HEK293 (cell line): Measurements from ENCODE around the gene ZIC5.

Experiments used
- CTCF ChIA-PET: fragments of 350-600 bp; formaldehyde crosslinking; extraction: SDS; loops from one replicate; lab custom pipeline; 2021; ENCODE audit warnings: antibody characterized with exemption; lab: Yijun Ruan, JAX
- POLR2A ChIA-PET: fragments of 300-600 bp; formaldehyde crosslinking; extraction: SDS; loops from one replicate; lab custom pipeline; 2020; ENCODE audit warnings: antibody characterized with exemption, inconsistent platforms; lab: Yijun Ruan, JAX
- H3K27ac ChIP-seq: fragments of 200-500 bp; sonication (Bioruptor generic); 2 replicates; pipeline ENCODE4 v1.5.1; 2014; ENCODE audit warnings: low read depth, low read length, control low read depth, inconsistent platforms; ENCODE audit errors: extremely low read depth
- H3K36me3 ChIP-seq, 2 experiments: fragments of 200-500 bp in 1 of 2; sonication (Bioruptor generic) in 1 of 2; 1 replicate in 1 of 2; 2 replicates in 1 of 2; pipeline ENCODE4 v1.5.1; 2014 to 2017; ENCODE audit warnings: inconsistent platforms in 2 of 2, low read length in 2 of 2; ENCODE audit not compliant: control insufficient read depth in 2 of 2, insufficient read depth in 1 of 2
- H3K4me1 ChIP-seq: fragments of 200-500 bp; sonication (Bioruptor generic); 2 replicates; pipeline ENCODE4 v1.5.1; 2014; ENCODE audit warnings: mild to moderate bottlenecking, low read length, inconsistent platforms; ENCODE audit not compliant: control insufficient read depth, insufficient read depth
- H3K4me3 ChIP-seq: 2 replicates; pipeline ENCODE4 v1.5.1; 2011; ENCODE audit warnings: low read depth, mild to moderate bottlenecking, control low read depth, low read length, moderate library complexity
- H3K9me3 ChIP-seq: fragments of 200-500 bp; sonication (Bioruptor generic); 2 replicates; pipeline ENCODE4 v1.5.1; 2014; ENCODE audit warnings: low read depth, low read length, inconsistent platforms; ENCODE audit not compliant: control insufficient read depth, insufficient read depth
- GLIS1 ChIP-seq: fragments of 450-650 bp; formaldehyde crosslinking; IDR thresholded peaks from 2 replicates; pipeline ENCODE4 v1.5.1; 2016; ENCODE audit warnings: missing biosample characterization, missing genetic modification characterization
- GLIS2 ChIP-seq: fragments of 450-650 bp; formaldehyde crosslinking; IDR thresholded peaks from 2 replicates; pipeline ENCODE4 v1.5.1; 2016; ENCODE audit warnings: missing biosample characterization, missing genetic modification characterization
- KLF1 ChIP-seq: fragments of 450-650 bp; formaldehyde crosslinking; IDR thresholded peaks from 2 replicates; pipeline ENCODE4 v1.5.1; 2016; ENCODE audit warnings: missing biosample characterization, missing genetic modification characterization
- KLF17 ChIP-seq: fragments of 450-650 bp; formaldehyde crosslinking; IDR thresholded peaks from 2 replicates; pipeline ENCODE4 v1.5.1; 2016; ENCODE audit warnings: missing biosample characterization, missing genetic modification characterization
- KLF9 ChIP-seq: fragments of 450-650 bp; formaldehyde crosslinking; IDR thresholded peaks from 2 replicates; pipeline ENCODE4 v1.5.1; 2016; ENCODE audit warnings: missing biosample characterization, missing genetic modification characterization, low read depth
- MYNN ChIP-seq: fragments of 450-650 bp; formaldehyde crosslinking; IDR thresholded peaks from 2 replicates; pipeline ENCODE4 v1.5.1; 2016; ENCODE audit warnings: missing biosample characterization, missing genetic modification characterization, borderline replicate concordance
- PATZ1 ChIP-seq: fragments of 450-650 bp; formaldehyde crosslinking; IDR thresholded peaks from 2 replicates; pipeline ENCODE4 v1.5.1; 2016; ENCODE audit warnings: missing biosample characterization, missing genetic modification characterization
- SCRT2 ChIP-seq: fragments of 450-650 bp; formaldehyde crosslinking; IDR thresholded peaks from 2 replicates; pipeline ENCODE4 v1.5.1; 2016; ENCODE audit warnings: missing biosample characterization, missing genetic modification characterization
- SP3 ChIP-seq: fragments of 450-650 bp; formaldehyde crosslinking; IDR thresholded peaks from 2 replicates; pipeline ENCODE4 v1.5.1; 2016; ENCODE audit warnings: missing biosample characterization, missing genetic modification characterization
- WT1 ChIP-seq: fragments of 450-650 bp; formaldehyde crosslinking; IDR thresholded peaks from 2 replicates; pipeline ENCODE4 v1.5.1; 2016; ENCODE audit warnings: missing biosample characterization, missing genetic modification characterization
- ZBTB17 ChIP-seq: fragments of 450-650 bp; formaldehyde crosslinking; IDR thresholded peaks from 2 replicates; pipeline ENCODE4 v1.5.1; 2016; ENCODE audit warnings: missing biosample characterization, missing genetic modification characterization
- ZBTB20 ChIP-seq: fragments of 450-650 bp; formaldehyde crosslinking; IDR thresholded peaks from 2 replicates; pipeline ENCODE4 v1.5.1; 2016; ENCODE audit warnings: missing biosample characterization, missing genetic modification characterization
- ZEB2 ChIP-seq: fragments of 450-650 bp; formaldehyde crosslinking; IDR thresholded peaks from 2 replicates; pipeline ENCODE4 v1.5.1; 2016; ENCODE audit warnings: missing biosample characterization, missing genetic modification characterization
- ZNF133 ChIP-seq: fragments of 450-650 bp; formaldehyde crosslinking; IDR thresholded peaks from 2 replicates; pipeline ENCODE4 v1.5.1; 2016; ENCODE audit warnings: missing biosample characterization, missing genetic modification characterization
- ZNF146 ChIP-seq: fragments of 450-650 bp; formaldehyde crosslinking; IDR thresholded peaks from 2 replicates; pipeline ENCODE4 v1.5.1; 2016; ENCODE audit warnings: missing biosample characterization, missing genetic modification characterization
- ZNF248 ChIP-seq: fragments of 450-650 bp; formaldehyde crosslinking; IDR thresholded peaks from 2 replicates; pipeline ENCODE4 v1.5.1; 2017; ENCODE audit warnings: missing biosample characterization, missing genetic modification characterization
- ZNF302 ChIP-seq: fragments of 450-650 bp; formaldehyde crosslinking; IDR thresholded peaks from 2 replicates; pipeline ENCODE4 v1.5.1; 2016; ENCODE audit warnings: missing biosample characterization, missing genetic modification characterization, low read depth
- ZNF335 ChIP-seq: fragments of 450-650 bp; formaldehyde crosslinking; conservative IDR thresholded peaks from 2 replicates; pipeline ENCODE4 v1.5.1; 2016; ENCODE audit warnings: missing biosample characterization, missing genetic modification characterization
- ZNF341 ChIP-seq: fragments of 450-650 bp; formaldehyde crosslinking; IDR thresholded peaks from 2 replicates; pipeline ENCODE4; 2016; ENCODE audit warnings: low read depth, missing biosample characterization, missing genetic modification characterization
- ZNF366 ChIP-seq: fragments of 450-650 bp; formaldehyde crosslinking; conservative IDR thresholded peaks from 2 replicates; pipeline ENCODE4 v1.5.1; 2016; ENCODE audit warnings: missing biosample characterization, missing genetic modification characterization
- ZNF423 ChIP-seq: fragments of 450-650 bp; formaldehyde crosslinking; IDR thresholded peaks from 2 replicates; pipeline ENCODE4 v1.5.1; 2016; ENCODE audit warnings: missing biosample characterization, missing genetic modification characterization
- ZNF510 ChIP-seq: fragments of 450-650 bp; formaldehyde crosslinking; IDR thresholded peaks from 2 replicates; pipeline ENCODE4 v1.5.1; 2018; ENCODE audit warnings: mild to moderate bottlenecking, missing genetic modification characterization, missing biosample characterization; ENCODE audit not compliant: insufficient replicate concordance
- ZSCAN30 ChIP-seq: fragments of 450-650 bp; IDR thresholded peaks from 2 replicates; pipeline ENCODE4 v1.5.1; 2018; ENCODE audit warnings: missing biosample characterization, mild to moderate bottlenecking, missing genetic modification characterization, moderate library complexity
- TF ChIP-seq, protein P1 (sequence below): fragments of 450-650 bp; formaldehyde crosslinking; IDR thresholded peaks from 2 replicates; pipeline ENCODE4 v1.5.1; 2016; ENCODE audit warnings: missing biosample characterization, missing genetic modification characterization, low read depth
- TF ChIP-seq, protein P2 (sequence below): fragments of 450-650 bp; formaldehyde crosslinking; IDR thresholded peaks from 2 replicates; pipeline ENCODE4 v1.5.1; 2016; ENCODE audit warnings: missing biosample characterization, missing genetic modification characterization
- TF ChIP-seq, protein P3 (sequence below): fragments of 450-650 bp; formaldehyde crosslinking; IDR thresholded peaks from 2 replicates; pipeline ENCODE4 v1.5.1; 2016; ENCODE audit warnings: missing biosample characterization, missing genetic modification characterization

Gene ZIC5

DNA sequence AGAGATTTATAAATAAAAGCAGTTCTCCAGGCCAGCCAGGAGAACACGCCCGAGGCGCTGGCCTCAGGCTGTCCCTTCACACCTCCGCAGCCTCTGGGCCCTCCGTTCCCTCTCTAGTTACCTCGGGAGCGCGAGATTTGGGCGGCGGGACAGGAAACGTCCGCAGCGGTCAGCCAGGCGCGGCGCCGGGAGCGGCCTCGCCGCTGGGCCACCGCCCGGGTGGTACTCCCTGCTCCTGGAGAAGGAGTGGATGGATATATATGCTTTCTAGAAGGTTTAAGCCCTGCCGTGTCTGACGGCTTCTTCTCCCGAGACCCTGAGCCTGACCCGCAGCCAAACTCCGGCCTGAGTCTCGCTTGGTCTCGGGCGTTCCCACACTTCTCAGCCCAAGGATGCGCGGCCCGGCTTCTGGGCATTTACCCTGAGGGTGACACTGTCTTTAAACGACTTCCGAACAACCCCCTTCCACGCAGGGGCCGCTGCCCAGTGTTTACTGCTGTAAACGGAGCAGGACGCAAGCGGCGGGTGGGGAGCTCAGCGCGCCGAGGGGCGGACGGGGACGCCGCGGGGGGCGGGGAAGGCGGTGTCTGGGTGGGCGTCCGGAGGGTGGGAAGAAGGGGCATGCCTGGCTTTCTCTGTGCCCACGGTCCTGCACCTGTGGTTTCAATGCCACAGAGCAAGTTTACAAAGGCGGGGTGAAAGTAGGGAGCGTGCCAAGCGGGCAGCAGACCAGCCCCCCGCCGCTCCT, 8.1 kb upstream of the ZIC5 start (continued):
- peak; percentile 62 for TF ChIP-seq KLF1 (tag by site-specific recombination)
- no peak for TF ChIP-seq ZNF248 (tag by site-specific recombination)
- TF ChIP-seq ZNF133 (tag by site-specific recombination), result no peak
- TF ChIP-seq ZNF423 (tag by site-specific recombination), result peak; percentile 57; the same call in 1 of the 2 replicates
- no peak for TF ChIP-seq ZNF302
- no peak for TF ChIP-seq ZNF146 (tag by site-specific recombination)
- peak; percentile 27; the same call in 1 of the 2 replicates for TF ChIP-seq KLF17 (tag by site-specific recombination)
- TF ChIP-seq, protein P1, sequence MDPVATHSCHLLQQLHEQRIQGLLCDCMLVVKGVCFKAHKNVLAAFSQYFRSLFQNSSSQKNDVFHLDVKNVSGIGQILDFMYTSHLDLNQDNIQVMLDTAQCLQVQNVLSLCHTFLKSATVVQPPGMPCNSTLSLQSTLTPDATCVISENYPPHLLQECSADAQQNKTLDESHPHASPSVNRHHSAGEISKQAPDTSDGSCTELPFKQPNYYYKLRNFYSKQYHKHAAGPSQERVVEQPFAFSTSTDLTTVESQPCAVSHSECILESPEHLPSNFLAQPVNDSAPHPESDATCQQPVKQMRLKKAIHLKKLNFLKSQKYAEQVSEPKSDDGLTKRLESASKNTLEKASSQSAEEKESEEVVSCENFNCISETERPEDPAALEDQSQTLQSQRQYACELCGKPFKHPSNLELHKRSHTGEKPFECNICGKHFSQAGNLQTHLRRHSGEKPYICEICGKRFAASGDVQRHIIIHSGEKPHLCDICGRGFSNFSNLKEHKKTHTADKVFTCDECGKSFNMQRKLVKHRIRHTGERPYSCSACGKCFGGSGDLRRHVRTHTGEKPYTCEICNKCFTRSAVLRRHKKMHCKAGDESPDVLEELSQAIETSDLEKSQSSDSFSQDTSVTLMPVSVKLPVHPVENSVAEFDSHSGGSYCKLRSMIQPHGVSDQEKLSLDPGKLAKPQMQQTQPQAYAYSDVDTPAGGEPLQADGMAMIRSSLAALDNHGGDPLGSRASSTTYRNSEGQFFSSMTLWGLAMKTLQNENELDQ (tag by site-specific recombination), result no peak

DNA sequence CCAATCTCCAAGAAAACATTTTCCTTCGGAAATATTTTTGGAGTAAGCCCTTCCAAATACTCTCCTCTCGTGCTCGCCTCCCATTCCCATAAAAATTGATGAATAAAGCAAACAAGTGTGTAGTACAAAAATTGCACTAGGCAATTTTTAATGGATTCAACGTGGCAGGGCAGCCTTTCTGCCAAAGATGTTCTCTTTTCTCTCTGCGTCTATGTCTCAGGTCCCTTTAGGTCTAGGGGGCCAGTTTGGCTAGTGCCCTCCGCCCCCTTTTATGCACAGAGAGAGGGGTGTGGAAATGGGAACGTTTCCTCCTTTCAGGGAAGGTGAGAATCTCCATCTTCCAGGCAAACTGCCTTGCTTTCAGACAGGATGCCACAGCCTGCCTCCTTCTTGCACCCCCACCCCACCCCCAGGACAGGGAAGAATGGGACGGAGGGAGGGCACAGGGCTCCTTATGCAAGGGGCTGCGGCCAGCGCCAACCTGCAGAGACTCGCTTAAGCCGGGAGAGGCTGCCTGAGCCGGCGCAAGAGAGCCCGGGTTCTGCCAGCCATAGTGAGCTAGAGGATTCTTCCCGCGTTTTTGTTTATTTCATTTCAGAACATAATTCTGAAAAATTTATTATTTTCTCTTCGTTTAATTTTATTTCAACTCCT, 7.4 kb upstream of the ZIC5 start:
- Histone ChIP-seq H3K36me3 (peaks cover 0 to 14% of the 10 kb centered on the region in 2 experiments; a peak in 1 of 3 replicates), H3K9me3 (no peaks in the 10 kb centered on the region), H3K27ac (no peak overlapping the region; the same call in 1 of the 2 replicates), H3K4me1 (peaks cover 9% of the 10 kb centered on the region), H3K4me3 (no peak overlapping the region; the same call in 1 of the 2 replicates)
- ChIA-PET CTCF (interaction anchor here (0.6 kb wide), 2 partner anchors 9 to 283 kb away, joined by 3 read pairs; no protein-coding TSS in a partner anchor), POLR2A (interaction anchor here (6.4 kb wide), 1 partner anchor 8 kb away, joined by 101 read pairs; the partner anchor contains the start of gene ZIC5)
- TF ChIP-seq PATZ1 (peak; percentile 79), ZBTB17 (tag by site-specific recombination) (peak; percentile 39; the same call in 1 of the 2 replicates), SP3 (tag by site-specific recombination) (peak; percentile 47), KLF9 (tag by site-specific recombination) (peak; percentile 36; the same call in 1 of the 2 replicates), ZNF341 (tag by site-specific recombination) (peak; percentile 42; the same call in 1 of the 2 replicates), MYNN (tag by site-specific recombination) (no peak), GLIS2 (tag by site-specific recombination) (peak; percentile 61), GLIS1 (peak; percentile 65), SCRT2 (peak; percentile 50; the same call in 1 of the 2 replicates), ZEB2 (tag by site-specific recombination) (no peak), ZNF335 (peak; percentile 43; the same call in 1 of the 2 replicates), WT1 (tag by site-specific recombination) (0 out of 2 replicates have a peak, but pooled peaks have one; percentile 22), ZNF510 (tag by site-specific recombination) (no peak), ZSCAN30 (peak; percentile 8; the same call in 1 of the 2 replicates), ZNF366 (tag by site-specific recombination) (0 out of 2 replicates have a peak, but pooled peaks have one; percentile 40), ZBTB20 (tag by site-specific recombination) (0 out of 2 replicates have a peak, but pooled peaks have one; percentile 33)
- TF ChIP-seq, protein P2, sequence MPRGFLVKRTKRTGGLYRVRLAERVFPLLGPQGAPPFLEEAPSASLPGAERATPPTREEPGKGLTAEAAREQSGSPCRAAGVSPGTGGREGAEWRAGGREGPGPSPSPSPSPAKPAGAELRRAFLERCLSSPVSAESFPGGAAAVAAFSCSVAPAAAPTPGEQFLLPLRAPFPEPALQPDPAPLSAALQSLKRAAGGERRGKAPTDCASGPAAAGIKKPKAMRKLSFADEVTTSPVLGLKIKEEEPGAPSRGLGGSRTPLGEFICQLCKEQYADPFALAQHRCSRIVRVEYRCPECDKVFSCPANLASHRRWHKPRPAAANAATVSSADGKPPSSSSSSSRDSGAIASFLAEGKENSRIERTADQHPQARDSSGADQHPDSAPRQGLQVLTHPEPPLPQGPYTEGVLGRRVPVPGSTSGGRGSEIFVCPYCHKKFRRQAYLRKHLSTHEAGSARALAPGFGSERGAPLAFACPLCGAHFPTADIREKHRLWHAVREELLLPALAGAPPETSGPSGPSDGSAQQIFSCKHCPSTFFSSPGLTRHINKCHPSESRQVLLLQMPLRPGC (tag by site-specific recombination), result no peak; the same call in 1 of the 2 replicates
- TF ChIP-seq, protein P3, sequence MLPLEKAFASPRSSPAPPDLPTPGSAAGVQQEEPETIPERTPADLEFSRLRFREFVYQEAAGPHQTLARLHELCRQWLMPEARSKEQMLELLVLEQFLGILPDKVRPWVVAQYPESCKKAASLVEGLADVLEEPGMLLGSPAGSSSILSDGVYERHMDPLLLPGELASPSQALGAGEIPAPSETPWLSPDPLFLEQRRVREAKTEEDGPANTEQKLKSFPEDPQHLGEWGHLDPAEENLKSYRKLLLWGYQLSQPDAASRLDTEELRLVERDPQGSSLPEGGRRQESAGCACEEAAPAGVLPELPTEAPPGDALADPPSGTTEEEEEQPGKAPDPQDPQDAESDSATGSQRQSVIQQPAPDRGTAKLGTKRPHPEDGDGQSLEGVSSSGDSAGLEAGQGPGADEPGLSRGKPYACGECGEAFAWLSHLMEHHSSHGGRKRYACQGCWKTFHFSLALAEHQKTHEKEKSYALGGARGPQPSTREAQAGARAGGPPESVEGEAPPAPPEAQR (tag by site-specific recombination), result no peak
